Stimulated activated CD4-positive, alpha-beta T cell treated with anti-CD3 and anti-CD28 coated beads, TNF-alpha, amount 100 ng/mL, for 48 hours (primary cell): Measurements from ENCODE around the gene SH3BGRL3.
A peak's percentile ranks its signal among the peaks of the same experiment; 100 is the strongest.
"Not testable (repeated sequence)": the region's sequence is repeated elsewhere in the genome, so short reads cannot be mapped to it uniquely, and the experiment has no call there.

Experiments
- DNase-seq, 3 donors: peaks; one replicate each; pipeline ENCODE4 v3.0.0-alpha.2; 2020; ENCODE audit warnings: low read depth in 3 of 3

SH3BGRL3 gene

DNA sequence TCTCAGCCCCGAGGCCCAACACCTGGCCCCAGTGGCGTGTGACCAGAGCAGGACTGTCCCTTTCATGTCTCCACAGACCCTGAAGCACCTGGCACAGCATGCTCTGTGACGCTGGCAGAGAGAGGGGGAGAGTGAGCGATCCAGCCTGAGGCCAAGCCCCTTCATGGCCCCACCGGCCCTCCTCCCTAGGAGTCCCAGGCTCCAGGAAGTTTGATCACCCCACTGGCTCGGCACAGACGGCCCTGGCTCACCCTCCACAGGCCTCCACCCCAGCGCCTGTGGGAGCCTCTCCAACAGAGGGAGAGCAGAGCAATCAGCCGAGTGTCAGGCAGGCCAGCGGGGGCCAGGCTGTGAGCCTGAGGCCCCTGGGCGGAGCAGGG lies 11.0 kb downstream of the SH3BGRL3 start:
- no peak for DNase-seq

DNA sequence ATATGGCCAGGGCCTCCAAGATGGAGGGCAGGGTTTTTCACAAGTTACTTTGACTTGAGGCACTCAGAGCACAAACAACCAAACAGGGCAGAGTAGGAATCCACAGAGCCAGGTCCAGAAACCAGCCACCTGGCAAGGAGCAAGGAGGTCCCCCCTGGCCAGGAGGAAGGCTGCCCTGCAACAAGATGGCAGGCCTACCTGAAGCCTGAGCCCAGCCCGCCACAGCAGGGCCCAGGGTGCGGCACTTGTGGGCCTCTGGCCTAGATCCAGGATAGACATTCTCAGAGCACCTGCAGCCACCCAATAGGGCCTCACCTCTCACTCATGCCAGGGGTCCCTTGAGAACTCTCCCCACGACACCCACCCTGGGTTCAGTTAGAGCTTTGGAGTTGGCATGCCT lies 11.5 kb downstream of the SH3BGRL3 start:
- DNase-seq: no peak

DNA sequence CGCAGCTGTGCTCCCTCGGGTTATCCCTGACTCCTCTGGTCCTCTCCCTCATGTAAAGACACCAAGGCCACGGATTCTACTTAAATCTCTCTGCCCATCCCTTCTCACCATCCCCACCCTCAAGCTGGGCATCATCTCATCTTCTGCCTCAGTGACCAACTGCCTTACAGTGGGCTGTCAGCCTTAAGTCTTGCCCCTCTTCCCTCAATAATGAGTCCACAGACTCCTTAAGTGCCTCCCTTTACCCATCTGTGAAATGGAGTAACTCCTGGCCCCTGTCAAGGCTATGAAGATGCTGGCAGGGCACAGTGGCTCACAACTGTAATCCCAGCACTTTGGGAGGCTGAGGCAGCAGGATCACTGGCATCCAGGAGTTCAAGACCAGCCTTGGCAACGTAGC lies 12.1 kb downstream of the SH3BGRL3 start:
- DNase-seq: no peak

DNA sequence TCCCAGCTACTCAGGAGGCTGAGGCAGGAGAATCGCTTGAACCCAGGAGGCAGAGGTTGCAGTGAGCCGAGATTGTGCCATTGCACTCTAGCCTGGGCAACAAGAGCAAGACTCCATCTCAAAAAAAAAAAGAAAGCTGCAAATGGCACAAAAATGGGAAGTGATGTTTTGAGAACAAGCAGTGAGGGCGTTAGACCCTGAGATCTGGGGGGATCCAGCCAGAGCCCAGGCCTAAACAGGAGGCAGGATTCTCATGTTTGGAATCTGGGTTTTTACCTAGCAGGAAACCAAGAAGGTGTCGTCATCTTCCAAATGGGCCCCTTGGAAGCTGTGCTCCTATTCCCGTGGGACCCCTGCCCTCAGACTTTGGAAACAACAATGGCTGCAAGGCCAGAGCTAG lies 12.8 kb downstream of the SH3BGRL3 start:
- DNase-seq: not testable (repeated sequence)

DNA sequence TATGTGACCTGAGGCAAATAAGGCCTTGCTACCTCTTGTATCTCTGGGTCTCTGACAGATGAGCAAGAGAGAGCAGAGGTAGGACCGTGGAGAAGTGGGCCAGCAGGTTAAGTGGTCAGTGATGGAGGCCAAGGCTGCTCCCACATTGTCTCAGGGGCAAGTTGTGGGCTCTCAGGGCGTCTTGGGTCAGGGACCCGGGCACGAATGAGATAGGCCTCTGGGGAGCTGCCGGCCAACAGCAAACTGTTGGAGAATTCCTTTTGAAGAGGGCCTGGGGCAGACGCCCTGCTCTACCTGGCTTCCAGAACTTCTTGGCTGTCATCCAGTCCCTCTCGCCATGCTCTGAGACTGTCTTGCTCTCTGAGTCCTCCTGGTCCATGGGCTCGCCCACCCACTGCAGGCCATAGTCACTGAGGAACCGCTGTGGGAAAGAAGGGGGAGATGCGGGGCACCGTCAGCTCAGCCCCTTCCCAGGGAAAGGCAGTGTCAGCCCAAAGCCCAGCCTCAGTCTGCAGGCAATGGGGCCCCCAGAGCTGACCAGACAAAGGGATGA lies 14.1 kb downstream of the SH3BGRL3 start:
- no peak for DNase-seq

DNA sequence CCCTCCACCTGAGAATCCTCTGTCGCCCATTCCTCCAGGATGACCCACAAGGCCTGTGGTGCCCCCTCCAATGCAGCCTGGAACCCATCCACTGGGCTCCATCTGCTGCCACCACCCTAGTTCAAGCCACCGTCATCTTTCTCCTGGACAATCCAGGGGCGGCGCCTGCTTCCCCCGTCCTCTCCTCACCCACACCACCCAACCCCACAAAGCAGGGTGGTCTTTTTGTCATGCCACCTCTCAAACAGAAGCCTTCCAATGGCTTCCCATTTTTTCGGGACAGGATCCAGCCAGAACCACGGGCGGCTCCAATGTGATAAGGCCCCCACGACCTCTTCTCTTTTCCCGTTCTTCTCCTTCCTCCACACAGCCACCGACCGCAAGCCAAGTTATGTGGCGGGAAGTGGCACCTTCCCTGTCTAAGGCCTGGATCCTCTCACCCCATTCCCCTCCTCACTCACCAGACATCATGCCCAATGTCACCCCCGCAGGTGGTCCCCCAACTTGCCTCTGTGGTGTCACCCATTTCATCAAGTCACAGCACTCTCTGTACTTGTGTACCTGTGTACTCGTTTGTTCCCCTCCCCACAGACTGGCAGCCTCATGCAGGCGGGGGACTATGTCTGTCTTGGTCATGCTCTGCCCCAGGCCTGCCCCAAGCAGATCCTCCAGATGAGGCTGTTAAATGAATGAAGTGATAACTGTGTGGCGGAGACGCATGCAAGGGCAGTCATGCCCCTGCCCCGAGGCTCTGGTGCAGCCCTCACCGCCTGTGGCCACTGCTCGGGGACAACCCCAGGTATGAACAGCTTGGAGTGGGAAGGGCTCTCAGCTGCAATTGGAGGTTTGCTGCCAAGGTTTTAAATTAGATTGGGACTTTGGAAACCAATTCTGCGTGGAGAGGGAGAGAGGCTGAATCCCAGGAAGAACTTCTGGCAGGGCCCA lies 15.6 kb downstream of the SH3BGRL3 start:
- DNase-seq: no peak

DNA sequence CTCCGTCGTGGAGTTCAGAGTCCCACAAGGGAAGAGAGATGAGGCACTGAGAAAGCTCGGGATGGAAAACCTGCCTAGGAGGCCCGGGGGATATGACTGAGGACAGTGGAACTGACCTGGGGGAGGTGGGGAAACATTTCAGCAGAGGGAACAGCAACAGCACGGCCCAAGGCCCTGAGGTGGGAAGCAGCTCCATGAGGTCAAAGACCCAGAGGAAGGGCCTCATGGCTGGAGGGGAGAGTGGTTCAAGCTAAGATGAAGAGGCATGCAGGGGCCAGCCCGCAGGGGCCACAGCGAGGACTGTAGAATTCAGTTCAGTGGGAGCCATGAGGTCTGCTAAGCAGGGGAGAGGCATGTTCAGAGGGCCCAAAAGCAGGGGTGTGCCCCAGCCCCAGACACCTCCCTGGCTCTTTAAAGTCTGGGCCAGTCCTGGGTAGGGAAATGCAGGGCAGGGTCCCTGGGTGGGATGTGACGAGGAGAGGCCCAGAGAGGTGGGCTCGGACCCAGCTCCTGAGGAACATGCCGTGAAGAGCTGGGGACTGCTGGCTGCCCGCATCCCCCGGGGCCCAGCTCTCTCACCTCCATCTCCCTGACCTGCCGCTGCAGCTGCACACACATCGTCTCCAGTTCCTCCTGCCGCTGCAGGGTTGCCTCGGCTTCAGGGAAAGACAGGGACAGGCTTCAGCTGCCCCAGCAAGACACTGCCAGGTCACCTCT lies 16.6 kb downstream of the SH3BGRL3 start:
- DNase-seq: no peak

DNA sequence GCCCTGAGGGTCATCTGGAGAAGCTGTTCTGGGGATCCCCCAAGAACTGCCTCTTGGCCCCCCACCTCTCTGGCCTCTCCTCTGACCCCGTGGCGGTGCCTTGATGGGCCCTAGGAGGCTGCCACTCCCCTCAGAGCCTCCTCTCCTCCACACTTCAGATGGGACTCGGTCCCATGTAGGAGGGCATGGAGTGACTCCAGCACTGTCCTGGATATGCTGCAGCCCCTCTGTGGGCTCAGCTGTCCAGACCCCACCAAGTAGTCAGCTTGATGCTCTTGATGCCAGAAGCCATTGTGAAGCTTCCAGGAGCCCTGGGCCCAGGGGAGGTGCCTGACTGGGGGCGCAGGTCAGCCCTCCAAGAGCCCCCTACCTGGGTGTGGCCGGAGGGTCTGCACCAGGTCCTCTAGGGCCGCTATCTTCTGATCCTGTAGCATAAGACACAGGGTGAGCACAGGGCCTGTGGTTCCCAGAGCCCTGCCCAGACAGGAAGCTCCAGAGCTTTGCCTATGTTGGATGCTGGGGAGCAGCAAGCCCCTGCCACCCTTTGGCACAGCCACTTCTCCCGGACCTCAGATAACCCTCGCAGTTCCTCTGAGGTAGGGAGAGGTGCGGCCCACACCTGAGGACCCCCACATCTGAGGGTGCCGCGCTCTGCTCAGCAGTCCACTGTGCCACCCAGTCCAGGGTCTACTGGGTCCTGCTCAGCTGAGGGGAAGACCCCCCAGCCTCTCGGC lies 17.3 kb downstream of the SH3BGRL3 start:
- DNase-seq: no peak

DNA sequence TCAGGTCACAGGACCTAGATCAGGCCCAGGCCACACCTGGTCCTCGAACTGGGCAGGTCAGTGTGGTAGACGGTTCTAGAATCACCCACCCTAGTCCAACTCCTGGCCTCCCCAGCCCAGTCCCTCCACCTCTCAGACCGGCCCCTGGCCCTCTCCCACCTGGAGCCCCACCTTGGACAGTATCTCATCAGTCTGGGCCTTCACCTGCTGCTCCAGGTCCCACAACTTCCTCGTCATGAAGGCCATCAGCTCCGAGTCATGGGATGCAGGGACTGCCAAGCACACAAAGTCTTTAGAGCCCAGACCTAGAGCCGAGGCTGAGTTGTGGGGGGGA lies 17.9 kb downstream of the SH3BGRL3 start:
- DNase-seq: no peak

DNA sequence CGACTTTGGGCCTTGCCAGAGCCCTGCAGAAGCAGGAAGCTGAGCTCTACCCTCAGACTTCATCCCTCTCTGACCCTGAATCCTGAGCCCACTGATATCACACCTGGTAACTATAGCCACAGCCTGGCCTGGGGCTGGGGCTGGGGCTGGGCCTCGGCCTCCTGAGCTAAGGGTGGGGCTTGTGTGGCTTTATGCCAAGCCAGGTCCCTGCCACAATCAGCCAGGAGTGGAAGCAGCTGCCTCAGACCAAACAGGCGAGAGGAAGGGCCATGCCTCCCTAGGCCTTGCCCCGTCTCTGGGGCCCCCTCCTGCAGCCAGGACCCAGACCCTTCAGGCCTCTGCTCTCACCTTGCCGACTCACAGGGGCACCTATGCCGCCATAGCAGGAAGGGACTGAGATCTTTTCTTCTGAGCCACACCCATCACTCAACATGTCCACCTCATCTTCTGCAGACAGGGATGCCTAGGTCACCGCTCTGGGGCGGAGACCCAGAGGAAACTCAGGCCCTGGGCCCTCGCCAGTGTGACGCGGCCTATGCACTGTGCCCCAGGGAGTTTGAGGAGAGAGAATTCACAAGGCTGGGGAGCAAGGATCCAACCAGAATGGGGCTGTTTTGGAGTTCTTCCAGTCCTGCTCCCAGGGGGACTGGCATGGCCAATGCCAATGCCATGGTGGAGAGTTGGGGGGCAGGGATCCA lies 20.8 kb downstream of the SH3BGRL3 start:
- DNase-seq: no peak

DNA sequence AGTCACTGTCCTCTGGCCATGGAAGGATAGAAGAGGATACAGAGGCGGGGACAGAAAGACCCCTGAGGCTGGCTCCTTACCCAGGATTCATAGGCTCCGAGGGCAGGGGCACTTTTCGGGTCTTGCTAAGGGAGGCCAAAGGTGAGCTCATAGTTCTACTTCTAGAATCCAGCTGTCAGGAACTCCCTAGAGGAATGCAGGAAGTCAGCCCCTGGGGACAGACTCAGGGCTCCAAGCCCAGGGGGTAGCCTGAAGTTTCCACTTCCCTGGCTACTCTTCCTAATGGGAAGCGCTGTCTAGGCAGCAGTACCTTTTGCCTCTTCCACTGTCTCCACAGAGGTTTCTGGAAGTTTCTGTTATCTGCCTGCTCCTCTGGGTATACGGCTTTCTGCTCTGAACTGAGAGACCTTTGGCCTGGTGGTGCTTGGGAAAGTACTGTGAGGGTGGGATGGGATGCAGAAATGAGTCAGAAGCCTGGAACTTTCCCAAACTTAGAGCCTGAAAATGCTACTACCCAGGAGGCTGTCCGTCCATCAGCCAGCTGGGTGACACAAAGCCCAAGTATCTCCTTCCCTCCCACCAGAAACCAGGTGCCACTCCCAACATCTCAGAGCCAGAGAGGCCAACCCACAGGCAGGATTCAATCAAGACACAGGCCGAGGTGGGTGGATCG lies 23.0 kb downstream of the SH3BGRL3 start:
- no peak for DNase-seq

DNA sequence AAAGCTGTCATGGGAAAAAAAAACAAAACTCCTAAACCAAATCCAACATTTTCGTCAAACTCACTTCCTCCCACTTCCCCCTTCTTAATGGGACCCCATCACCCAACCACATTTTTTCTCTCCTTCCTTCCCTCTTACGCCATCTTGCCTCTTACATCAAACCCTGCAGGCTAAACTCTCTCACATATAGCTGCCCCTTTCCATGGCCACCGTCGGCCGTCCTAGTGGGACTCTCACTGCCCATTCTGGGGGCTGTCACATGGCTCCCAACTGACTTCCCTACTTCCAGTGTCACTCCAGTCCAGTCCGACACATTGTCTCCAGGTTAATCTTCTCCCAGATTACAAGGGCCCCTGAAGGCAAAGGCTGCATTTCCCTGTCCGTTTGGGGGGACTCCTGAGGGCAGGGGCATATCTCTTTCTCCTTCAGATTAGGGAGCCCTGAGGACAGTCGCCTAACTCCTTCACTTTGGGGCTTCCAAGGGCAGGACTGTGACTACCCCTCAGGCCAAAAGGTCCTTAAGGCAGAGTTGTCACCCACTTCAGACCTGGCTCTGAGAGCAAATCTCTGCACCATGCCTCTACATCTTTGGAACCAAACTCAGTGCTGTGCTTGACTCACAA lies 25.9 kb downstream of the SH3BGRL3 start:
- DNase-seq: no peak

DNA sequence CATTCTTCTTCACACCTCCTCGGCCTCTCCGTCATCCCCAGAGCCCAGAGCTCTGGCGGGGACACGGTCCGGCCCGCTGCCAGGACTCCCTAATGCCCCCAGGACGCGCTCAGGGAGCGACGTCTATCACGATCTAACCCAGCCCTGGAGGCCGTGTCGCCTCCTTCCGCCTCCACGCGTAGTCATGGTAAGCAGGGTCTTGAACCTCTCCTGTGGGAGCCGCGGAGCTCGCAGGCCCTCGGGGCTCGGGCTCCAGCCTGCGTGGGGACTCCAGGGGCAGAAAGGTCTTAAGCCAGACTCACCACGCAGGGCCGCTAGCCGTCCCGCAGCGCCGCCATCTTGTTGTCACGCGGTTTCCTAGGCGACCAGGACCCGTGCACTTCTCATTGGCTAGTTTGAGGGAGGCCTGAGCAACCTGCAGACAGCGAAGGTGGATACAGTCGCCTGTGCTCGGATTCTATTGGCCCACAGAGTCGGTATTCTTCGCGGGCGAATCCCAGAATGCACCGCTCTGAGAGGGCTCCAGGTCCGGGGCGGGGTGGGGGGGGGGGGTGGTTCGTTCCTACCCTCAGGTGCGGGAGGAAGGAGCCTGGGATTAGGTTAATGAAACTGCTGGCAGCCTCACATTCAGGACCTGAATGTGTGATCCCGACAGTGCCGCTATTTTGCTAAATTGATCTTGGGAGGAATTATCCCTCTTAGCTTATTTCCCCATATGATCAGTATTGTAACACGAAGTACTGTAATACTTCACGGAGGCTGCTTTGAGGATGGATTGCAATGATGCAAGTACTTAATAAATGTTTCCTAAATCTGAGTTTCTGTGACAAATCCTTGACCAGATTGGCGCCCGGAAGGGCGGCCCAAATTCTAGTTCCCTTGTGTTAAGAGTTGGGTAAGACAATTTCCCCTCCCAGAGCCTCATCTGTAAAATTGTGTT lies 26.7 kb downstream of the SH3BGRL3 start, which contains the start of gene UBXN11:
Gene UBXN11 (minus strand): TSS at position 347 of the 940 bp plus-strand sequence. CDS start 3,753 bp downstream, outside the sequence.
- DNase-seq: peak; percentile 82 to 89 (median 87)

DNA sequence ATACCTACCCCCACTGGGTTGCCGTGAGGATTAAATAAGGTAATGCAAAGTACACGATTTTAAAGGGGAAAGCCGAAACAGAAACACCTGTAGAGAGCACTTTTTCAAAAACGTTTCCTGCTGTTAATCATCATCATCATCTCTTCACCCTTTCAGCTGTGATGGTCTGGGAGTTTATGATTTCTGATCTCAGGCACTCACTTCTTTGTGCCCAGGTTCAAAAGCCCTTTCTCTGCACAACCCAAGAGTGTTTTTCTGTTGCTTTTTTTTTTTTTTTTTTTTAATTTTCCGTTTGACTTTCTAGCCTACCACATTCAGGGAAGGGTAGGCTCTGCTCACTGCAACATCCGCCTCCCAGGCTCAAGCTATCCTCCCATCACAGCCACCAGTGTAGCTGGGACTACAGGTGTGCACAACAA lies 27.5 kb downstream of the SH3BGRL3 start:
- no peak for DNase-seq

DNA sequence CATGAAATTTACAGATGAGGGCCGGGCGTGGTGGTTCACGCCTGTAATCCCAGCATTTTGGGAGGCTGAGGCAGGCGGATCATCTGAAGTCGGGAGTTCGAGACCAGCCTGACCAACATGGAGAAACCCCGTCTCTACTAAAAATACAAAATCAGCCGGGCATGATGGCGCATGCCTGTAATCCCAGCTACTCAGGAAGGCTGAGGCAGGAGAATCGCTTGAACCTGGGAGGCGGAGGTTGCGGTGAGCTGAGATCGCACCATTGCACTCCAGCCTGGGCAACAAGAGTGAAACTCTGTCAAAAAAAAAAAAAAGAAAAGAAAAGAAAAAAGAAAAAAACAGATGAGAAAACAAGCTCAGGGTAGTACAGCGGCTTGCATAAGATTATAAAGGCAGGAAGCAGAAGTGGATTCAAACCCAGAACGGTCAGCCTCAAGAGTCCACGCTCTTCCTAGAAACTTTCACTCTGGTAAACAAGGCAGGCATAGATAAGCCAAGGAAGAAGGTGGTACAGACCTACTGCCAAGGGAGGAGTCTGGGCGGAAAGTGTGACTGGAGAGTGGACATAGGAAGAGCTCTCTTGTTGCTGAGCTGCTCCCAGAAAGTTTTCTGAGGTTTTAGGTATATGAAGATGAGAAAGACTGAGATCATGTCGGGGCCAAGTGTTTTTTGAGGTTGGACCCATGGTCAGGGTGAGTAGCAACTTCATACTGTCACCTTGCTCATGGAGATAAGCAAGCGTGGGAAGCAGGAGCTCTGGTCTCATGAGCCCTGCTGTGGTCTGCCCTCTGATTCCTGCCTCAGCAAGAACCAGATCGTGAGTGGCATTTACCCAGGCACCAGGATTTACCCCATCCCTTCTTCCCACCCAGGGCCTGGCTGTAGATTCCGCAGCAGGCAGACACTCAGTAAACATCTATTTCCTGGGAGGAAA lies 28.3 kb downstream of the SH3BGRL3 start:
- peak in 1 of 3 donors; percentile 44 for DNase-seq

DNA sequence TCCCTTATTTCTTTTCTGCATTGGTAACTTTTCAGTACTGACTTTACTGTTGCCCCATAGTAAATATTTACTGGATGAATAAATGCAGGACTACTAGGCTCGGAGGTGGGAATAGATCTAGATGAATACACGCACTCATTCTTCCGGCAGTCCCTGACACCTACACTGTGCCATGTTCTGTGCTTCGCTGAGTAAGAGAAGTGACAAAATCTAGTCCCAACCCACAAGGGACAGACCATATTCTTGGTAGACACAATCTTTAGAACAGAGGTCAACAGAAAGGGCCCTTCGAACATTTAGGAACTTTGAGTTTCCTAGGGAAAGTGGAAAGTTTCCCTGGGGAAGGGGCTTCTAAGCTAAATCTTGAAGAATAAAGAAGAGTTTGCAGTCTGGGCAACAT lies 34.6 kb downstream of the SH3BGRL3 start:
- DNase-seq: no peak

DNA sequence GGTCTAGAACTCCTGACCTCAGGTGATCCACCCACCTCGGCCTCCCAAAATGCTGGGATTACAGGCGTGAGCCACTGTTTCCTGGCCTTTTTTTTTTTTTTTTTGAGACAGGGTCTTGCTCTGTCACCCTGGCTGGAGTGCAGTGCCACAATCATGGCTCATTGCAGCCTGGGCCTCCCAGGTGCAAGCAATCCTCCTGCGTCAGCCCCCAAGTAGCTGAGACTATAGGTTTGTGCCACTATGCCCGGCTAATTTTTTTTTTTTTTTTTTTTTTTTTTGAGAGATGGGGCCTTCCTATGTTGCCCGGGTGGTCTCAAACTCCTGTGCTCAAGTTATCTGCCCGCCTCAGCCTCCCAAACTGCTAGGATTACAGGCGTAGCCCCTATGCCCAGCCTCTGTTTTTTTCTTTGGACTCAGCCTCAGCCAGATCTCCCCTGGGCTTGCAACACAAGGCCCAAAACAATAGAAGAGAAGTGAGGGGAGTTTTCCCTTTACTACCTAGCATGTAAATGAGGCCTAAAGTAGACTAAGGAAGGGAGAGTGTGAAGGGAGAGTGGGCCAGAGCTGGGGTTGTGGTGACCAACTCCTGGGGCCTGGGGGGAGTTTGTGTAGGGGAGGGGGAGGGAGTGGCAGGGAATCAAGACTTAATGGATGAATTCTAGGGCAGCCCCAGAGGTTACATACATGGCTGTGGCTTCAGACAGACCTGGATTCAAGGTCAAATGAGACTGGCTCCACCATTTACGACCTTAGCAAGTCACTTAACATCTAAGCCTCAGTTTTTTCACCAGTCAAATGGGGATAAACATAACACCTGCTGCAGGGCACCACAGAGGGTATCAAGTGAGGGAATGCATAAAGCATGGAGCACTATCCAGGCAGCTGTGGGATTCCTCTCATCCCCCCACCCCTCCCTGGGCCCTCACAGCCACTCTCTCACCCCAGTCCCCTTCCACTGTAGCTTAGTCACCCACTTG lies 36.3 kb downstream of the SH3BGRL3 start:
- no peak for DNase-seq
